Neural cell (in vitro differentiated cells): Measurements from ENCODE around the gene EHMT1. TPM values are rescaled to one million over a fixed set of nuclear protein-coding genes. Genes with fewer than 3 reads are reported as not detected.

ENCODE experiments used
- H2AFZ ChIP-seq: fragments of 200-600, 300-800 bp; sonication (generic), shearing (Covaris generic); 2 replicates; pipeline ENCODE4 v1.6.0; 2014; ENCODE audit warnings: low read depth, mild to moderate bottlenecking, antibody characterized with exemption, low read length, moderate library complexity
- H3F3A ChIP-seq: fragments of 200-600 bp; shearing (Covaris generic); 2 replicates; pipeline ENCODE4 v1.6.1; 2016; ENCODE audit warnings: mild to moderate bottlenecking, moderate library complexity, mixed read lengths, antibody characterized with exemption, low read length; ENCODE audit not compliant: insufficient read depth, poor library complexity, severe bottlenecking
- H3K27ac ChIP-seq: fragments of 200-600, 300-800 bp; sonication (generic), shearing (Covaris generic); 2 replicates; pipeline ENCODE4 v1.5.1; 2014; ENCODE audit warnings: mild to moderate bottlenecking, low read length, moderate library complexity
- H3K27me3 ChIP-seq: fragments of 300-800, 200-600 bp; sonication (generic), shearing (Covaris generic); 2 replicates; pipeline ENCODE4 v1.6.0; 2014; ENCODE audit warnings: mild to moderate bottlenecking, low read depth, low read length, moderate library complexity; ENCODE audit not compliant: insufficient read depth
- H3K36me3 ChIP-seq: fragments of 300-800, 200-600 bp; sonication (generic), shearing (Covaris generic); 2 replicates; pipeline ENCODE4 v1.5.1; 2014; ENCODE audit warnings: mild to moderate bottlenecking, antibody characterized with exemption, low read length, moderate library complexity; ENCODE audit not compliant: insufficient read depth
- H3K4me2 ChIP-seq: fragments of 300-800, 200-600 bp; sonication (generic), shearing (Covaris generic); 2 replicates; pipeline ENCODE4 v1.6.0; 2014; ENCODE audit warnings: mild to moderate bottlenecking, low read length
- H3K4me3 ChIP-seq: fragments of 300-800, 200-600 bp; sonication (generic), shearing (Covaris generic); 2 replicates; pipeline ENCODE4 v1.5.1; 2014; ENCODE audit warnings: mild to moderate bottlenecking, low read length, moderate library complexity
- H3K79me2 ChIP-seq: fragments of 200-600 bp; shearing (Covaris generic); replicated peaks from 2 replicates; pipeline ENCODE4 v1.6.0; 2014; ENCODE audit warnings: mild to moderate bottlenecking, low read length, moderate library complexity; ENCODE audit not compliant: insufficient read depth
- H3K9ac ChIP-seq: fragments of 300-800, 200-600 bp; sonication (generic), shearing (Covaris generic); 2 replicates; pipeline ENCODE4 v1.6.1; 2016; ENCODE audit warnings: mild to moderate bottlenecking, low read length, mixed read lengths
- H3K9me2 ChIP-seq: fragments of 200-600 bp; shearing (Covaris generic); 2 replicates; pipeline ENCODE4 v1.6.1; 2016; ENCODE audit warnings: mild to moderate bottlenecking, low read length, mixed read lengths; ENCODE audit not compliant: insufficient read depth
- H3K9me3 ChIP-seq: fragments of 200-600, 300-800 bp; sonication (generic), shearing (Covaris generic); 2 replicates; pipeline ENCODE4 v1.6.1; 2016; ENCODE audit warnings: mild to moderate bottlenecking, mixed run types, low read length, moderate library complexity, mixed read lengths
- H4K20me1 ChIP-seq: fragments of 200-600 bp; shearing (Covaris generic); 2 replicates; pipeline ENCODE4 v1.6.1; 2016; ENCODE audit warnings: mild to moderate bottlenecking, mixed run types; ENCODE audit not compliant: insufficient read depth
- CTCF ChIP-seq: fragments of 450-650 bp; IDR thresholded peaks from 2 replicates; pipeline ENCODE4 v1.5.1; 2014; ENCODE audit warnings: antibody characterized with exemption, mild to moderate bottlenecking, moderate library complexity; ENCODE audit not compliant: poor library complexity, severe bottlenecking
- EP300 ChIP-seq: fragments of 450-650 bp; conservative IDR thresholded peaks from 2 replicates; pipeline ENCODE4 v1.6.1; 2014; ENCODE audit warnings: antibody characterized with exemption, mild to moderate bottlenecking, moderate library complexity; ENCODE audit not compliant: poor library complexity, severe bottlenecking
- EZH2 ChIP-seq: fragments of 200-600, 300-800 bp; shearing (Covaris generic), sonication (generic); IDR thresholded peaks from 2 replicates; pipeline ENCODE4 v1.6.1; 2014; ENCODE audit warnings: antibody characterized with exemption, low read length, borderline replicate concordance, mild to moderate bottlenecking; ENCODE audit not compliant: insufficient read depth, poor library complexity, severe bottlenecking
- MXI1 ChIP-seq: fragments of 450-650 bp; conservative IDR thresholded peaks from 2 replicates; pipeline ENCODE4 v1.6.1; 2014; ENCODE audit warnings: antibody characterized with exemption, mild to moderate bottlenecking; ENCODE audit not compliant: poor library complexity, severe bottlenecking
- POLR2AphosphoS5 ChIP-seq: IDR thresholded peaks from 2 replicates; pipeline ENCODE4 v1.6.1; 2012
- RAD21 ChIP-seq: fragments of 450-650 bp; conservative IDR thresholded peaks from 2 replicates; pipeline ENCODE4 v1.6.1; 2014; ENCODE audit warnings: antibody characterized with exemption, mild to moderate bottlenecking, moderate library complexity
- SMC3 ChIP-seq: fragments of 450-650 bp; conservative IDR thresholded peaks from 2 replicates; pipeline ENCODE4 v1.6.1; 2014; ENCODE audit warnings: antibody characterized with exemption, mild to moderate bottlenecking, moderate library complexity; ENCODE audit not compliant: poor library complexity
- polyA plus RNA-seq: library from polyadenylated mRNA; depleted of rRNA; stranded (reverse); fragments of >200 nt; gene quantifications from 2 replicates; pipeline ENCODE4 v1.2.3, GENCODE V29; 2014
- TF ChIP-seq, protein P1 (sequence below): IDR thresholded peaks from 2 replicates; pipeline ENCODE4 v1.6.1; 2012; ENCODE audit warnings: borderline replicate concordance

EHMT1 gene
- polyA plus RNA-seq, 1 donor from 2014 or later = 53.0 TPM

- H3K4me3 ChIP-seq = no peak overlapping the region
- no peaks in the 10 kb centered on the region for H3K79me2 ChIP-seq
- H3K4me2 ChIP-seq = no peak overlapping the region
- no peaks in the 10 kb centered on the region for H4K20me1 ChIP-seq
- no peak overlapping the region for H3K27ac ChIP-seq
- H3F3A ChIP-seq = no peaks in the 10 kb centered on the region
- H3K9ac ChIP-seq = no peak overlapping the region
- no peaks in the 10 kb centered on the region for H3K36me3 ChIP-seq
- no peaks in the 10 kb centered on the region for H3K27me3 ChIP-seq
- H3K9me2 ChIP-seq = no peaks in the 10 kb centered on the region
- TF ChIP-seq CTCF (no peak), EZH2 (no peak)
- H3K9me3 ChIP-seq = no peaks in the 10 kb centered on the region
- no peak overlapping the region for H2AFZ ChIP-seq
Measured at GRCh38 chr9:137873408-137873807, 254.6 kb downstream of the EHMT1 start.

GRCh38 chr9:137873858-137874362 lies 255.1 kb downstream of the EHMT1 start:
- no peak overlapping the region for H3K4me3 ChIP-seq
- H3K27me3 ChIP-seq = no peaks in the 10 kb centered on the region
- TF ChIP-seq RAD21 (no peak), MXI1 (no peak), EP300 (no peak), EZH2 (no peak), SMC3 (no peak), POLR2AphosphoS5 (no peak), CTCF (no peak)
- TF ChIP-seq, protein P1, sequence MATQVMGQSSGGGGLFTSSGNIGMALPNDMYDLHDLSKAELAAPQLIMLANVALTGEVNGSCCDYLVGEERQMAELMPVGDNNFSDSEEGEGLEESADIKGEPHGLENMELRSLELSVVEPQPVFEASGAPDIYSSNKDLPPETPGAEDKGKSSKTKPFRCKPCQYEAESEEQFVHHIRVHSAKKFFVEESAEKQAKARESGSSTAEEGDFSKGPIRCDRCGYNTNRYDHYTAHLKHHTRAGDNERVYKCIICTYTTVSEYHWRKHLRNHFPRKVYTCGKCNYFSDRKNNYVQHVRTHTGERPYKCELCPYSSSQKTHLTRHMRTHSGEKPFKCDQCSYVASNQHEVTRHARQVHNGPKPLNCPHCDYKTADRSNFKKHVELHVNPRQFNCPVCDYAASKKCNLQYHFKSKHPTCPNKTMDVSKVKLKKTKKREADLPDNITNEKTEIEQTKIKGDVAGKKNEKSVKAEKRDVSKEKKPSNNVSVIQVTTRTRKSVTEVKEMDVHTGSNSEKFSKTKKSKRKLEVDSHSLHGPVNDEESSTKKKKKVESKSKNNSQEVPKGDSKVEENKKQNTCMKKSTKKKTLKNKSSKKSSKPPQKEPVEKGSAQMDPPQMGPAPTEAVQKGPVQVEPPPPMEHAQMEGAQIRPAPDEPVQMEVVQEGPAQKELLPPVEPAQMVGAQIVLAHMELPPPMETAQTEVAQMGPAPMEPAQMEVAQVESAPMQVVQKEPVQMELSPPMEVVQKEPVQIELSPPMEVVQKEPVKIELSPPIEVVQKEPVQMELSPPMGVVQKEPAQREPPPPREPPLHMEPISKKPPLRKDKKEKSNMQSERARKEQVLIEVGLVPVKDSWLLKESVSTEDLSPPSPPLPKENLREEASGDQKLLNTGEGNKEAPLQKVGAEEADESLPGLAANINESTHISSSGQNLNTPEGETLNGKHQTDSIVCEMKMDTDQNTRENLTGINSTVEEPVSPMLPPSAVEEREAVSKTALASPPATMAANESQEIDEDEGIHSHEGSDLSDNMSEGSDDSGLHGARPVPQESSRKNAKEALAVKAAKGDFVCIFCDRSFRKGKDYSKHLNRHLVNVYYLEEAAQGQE = no peak
- no peaks in the 10 kb centered on the region for H3K9me2 ChIP-seq
- H3K9me3 ChIP-seq = no peaks in the 10 kb centered on the region
- no peak overlapping the region for H2AFZ ChIP-seq
- H3K4me2 ChIP-seq = no peak overlapping the region
- no peaks in the 10 kb centered on the region for H3K36me3 ChIP-seq
- no peaks in the 10 kb centered on the region for H3F3A ChIP-seq
- no peaks in the 10 kb centered on the region for H4K20me1 ChIP-seq
- H3K9ac ChIP-seq = no peak overlapping the region
- H3K79me2 ChIP-seq = no peaks in the 10 kb centered on the region
- H3K27ac ChIP-seq = no peak overlapping the region
